SIG-M5 treated with dmso at 0.1 percent for 504 hours (cell line): ENCODE data around the gene ELP5.

Experiments
- DNase-seq: peaks from one replicate; lab custom pipeline; 2025; ENCODE audit not compliant: unreplicated experiment; lab: John Stamatoyannopoulos, UW

The ELP5 gene

GRCh38 chr17:7308625-7309433 is 56.8 kb downstream of the ELP5 start:
- peak; percentile 83 for DNase-seq
